SK-N-SH (cell line): ENCODE measurements around the gene SEC62. TPM values are rescaled to one million over a fixed set of nuclear protein-coding genes. Genes with fewer than 3 reads are reported as not detected.

Experiments used
- CTCF ChIA-PET: fragments of 300-600, 350-600 bp; formaldehyde crosslinking; extraction: SDS; loops from one replicate; lab custom pipeline; 2021; lab: Yijun Ruan, JAX
- POLR2A ChIA-PET: fragments of 350-600 bp; sonication (Branson Sonifier 250); formaldehyde crosslinking; extraction: SDS; loops from one replicate; lab custom pipeline; 2020; ENCODE audit warnings: antibody characterized with exemption, inconsistent platforms; lab: Yijun Ruan, JAX
- DNase-seq: peaks from one replicate; pipeline ENCODE4 v3.0.0; 2012
- H2AFZ ChIP-seq: fragments of 200-600 bp; sonication (generic); 2 replicates; pipeline ENCODE4 v1.8.1; 2016; ENCODE audit warnings: antibody characterized with exemption, mild to moderate bottlenecking, low read depth
- H3F3A ChIP-seq: fragments of 200-600 bp; sonication (generic); replicated peaks from 2 replicates; pipeline ENCODE3; 2016; ENCODE audit warnings: antibody characterized with exemption, mild to moderate bottlenecking; ENCODE audit not compliant: insufficient read depth
- H3K27ac ChIP-seq, 2 experiments: fragments of 200-500 bp in 1 of 2; fragments of 200-600 bp in 1 of 2; sonication (Bioruptor generic) in 1 of 2; sonication (generic), shearing (Covaris generic) in 1 of 2; 2 replicates each; pipeline versions ENCODE4 v1.5.1 to v1.6.1; 2014 to 2016; ENCODE audit warnings: low read depth in 2 of 2, inconsistent platforms in 1 of 2, low read length in 1 of 2, mild to moderate bottlenecking in 1 of 2, mixed read lengths in 1 of 2
- H3K27me3 ChIP-seq: fragments of 200-600 bp; sonication (generic), shearing (Covaris generic); 2 replicates; pipeline ENCODE4 v1.6.1; 2016; ENCODE audit warnings: mixed run types; ENCODE audit not compliant: insufficient read depth
- H3K36me3 ChIP-seq, 2 experiments: fragments of 200-500 bp in 1 of 2; fragments of 200-600 bp in 1 of 2; sonication (Bioruptor generic) in 1 of 2; sonication (generic) in 1 of 2; replicated peaks in 1 of 2; 2 replicates each; pipeline versions ENCODE3 to v1.5.1; 2014 to 2016; ENCODE audit warnings: low read length in 1 of 2, mild to moderate bottlenecking in 1 of 2; ENCODE audit not compliant: insufficient read depth in 2 of 2, control insufficient read depth in 1 of 2
- H3K4me1 ChIP-seq, 2 experiments: fragments of 200-500 bp in 1 of 2; fragments of 200-600 bp in 1 of 2; sonication (Bioruptor generic) in 1 of 2; sonication (generic), shearing (Covaris generic) in 1 of 2; 2 replicates each; pipeline versions ENCODE4 v1.5.1 to v1.6.1; 2014 to 2016; ENCODE audit warnings: low read depth in 1 of 2, low read length in 1 of 2, mixed run types in 1 of 2; ENCODE audit not compliant: insufficient read depth in 2 of 2, control insufficient read depth in 1 of 2
- H3K4me2 ChIP-seq: fragments of 200-600 bp; sonication (generic), shearing (Covaris generic); 2 replicates; pipeline ENCODE4 v1.6.1; 2017; ENCODE audit warnings: mixed run types
- H3K4me3 ChIP-seq, 2 experiments: fragments of 200-500 bp in 1 of 2; fragments of 200-600 bp in 1 of 2; sonication (Bioruptor generic) in 1 of 2; sonication (generic), shearing (Covaris generic) in 1 of 2; 2 replicates each; pipeline versions ENCODE4 v1.5.1 to v1.8.1; 2014 to 2016; ENCODE audit warnings: low read depth in 2 of 2, inconsistent platforms in 1 of 2, low read length in 1 of 2, mild to moderate bottlenecking in 1 of 2, mixed read lengths in 1 of 2, moderate library complexity in 1 of 2
- H3K79me2 ChIP-seq: fragments of 200-600 bp; sonication (generic); 2 replicates; pipeline ENCODE4 v1.8.1; 2017; ENCODE audit warnings: mild to moderate bottlenecking; ENCODE audit not compliant: insufficient read depth
- H3K9ac ChIP-seq: fragments of 200-600 bp; sonication (generic); 2 replicates; pipeline ENCODE4 v1.6.1; 2017; ENCODE audit warnings: mixed run types
- H3K9me2 ChIP-seq: fragments of 200-600 bp; sonication (generic); 2 replicates; pipeline ENCODE4 v1.6.1; 2017; ENCODE audit warnings: mixed run types
- H3K9me3 ChIP-seq: fragments of 200-600 bp; sonication (generic); 2 replicates; pipeline ENCODE4 v1.6.1; 2017; ENCODE audit warnings: mixed run types, mild to moderate bottlenecking, moderate library complexity
- H4K20me1 ChIP-seq: fragments of 200-600 bp; sonication (generic); 2 replicates; pipeline ENCODE4 v1.6.1; 2017; ENCODE audit warnings: mild to moderate bottlenecking, mixed run types; ENCODE audit not compliant: insufficient read depth
- CTCF ChIP-seq: fragments of 200-600 bp; sonication (generic); IDR thresholded peaks from 2 replicates; pipeline ENCODE4 v1.6.1; 2017; ENCODE audit warnings: antibody characterized with exemption, mild to moderate bottlenecking, moderate library complexity
- ELF1 ChIP-seq: IDR thresholded peaks from 2 replicates; pipeline ENCODE4 v1.4.0; 2012
- EP300 ChIP-seq, 2 experiments: IDR thresholded peaks; 2 replicates each; pipeline versions ENCODE4 v1.4.0 to v1.6.1; 2012; ENCODE audit warnings: borderline replicate concordance in 1 of 2, low read depth in 1 of 2, low read length in 1 of 2
- FOSL2 ChIP-seq: IDR thresholded peaks from 2 replicates; pipeline ENCODE4 v1.4.0; 2012; ENCODE audit warnings: low read depth, mild to moderate bottlenecking, moderate library complexity, borderline replicate concordance
- FOXJ3 ChIP-seq: sonication (generic); formaldehyde crosslinking; IDR thresholded peaks from 2 replicates; pipeline ENCODE4 v1.5.1; 2020; ENCODE audit warnings: mild to moderate bottlenecking, missing genetic modification reagents
- FOXM1 ChIP-seq: IDR thresholded peaks from 2 replicates; pipeline ENCODE4 v1.4.0; 2012; ENCODE audit warnings: low read depth, mild to moderate bottlenecking
- GABPA ChIP-seq: IDR thresholded peaks from 2 replicates; pipeline ENCODE4 v1.4.0; 2012; ENCODE audit warnings: low read depth, mild to moderate bottlenecking
- IRF3 ChIP-seq: fragments of 150-350 bp; IDR thresholded peaks from 2 replicates; pipeline ENCODE4 v1.6.1; 2016; ENCODE audit warnings: mild to moderate bottlenecking, low read depth, low read length
- JUND ChIP-seq: IDR thresholded peaks from 2 replicates; pipeline ENCODE4 v1.4.0; 2012
- MAX ChIP-seq: IDR thresholded peaks from 2 replicates; pipeline ENCODE4 v1.4.0; 2012; ENCODE audit warnings: low read depth
- MXI1 ChIP-seq: IDR thresholded peaks from 2 replicates; pipeline ENCODE4 v1.6.1; 2012; ENCODE audit warnings: mild to moderate bottlenecking, low read depth, low read length, improper control_type of control experiment
- NFIC ChIP-seq: IDR thresholded peaks from 2 replicates; pipeline ENCODE4 v1.4.0; 2012; ENCODE audit warnings: borderline replicate concordance
- NRF1 ChIP-seq: IDR thresholded peaks from 2 replicates; pipeline ENCODE4 v1.6.1; 2012; ENCODE audit warnings: low read depth, mild to moderate bottlenecking, low read length
- POLR2AphosphoS5 ChIP-seq: IDR thresholded peaks from 2 replicates; pipeline ENCODE4 v1.6.1; 2012; ENCODE audit warnings: low read depth, low read length
- RCOR1 ChIP-seq: fragments of 150-350 bp; IDR thresholded peaks from 2 replicates; pipeline ENCODE4 v1.6.1; 2017; ENCODE audit warnings: antibody characterized with exemption, low read length
- REST ChIP-seq: IDR thresholded peaks from 2 replicates; pipeline ENCODE4 v1.6.1; 2012; ENCODE audit warnings: mild to moderate bottlenecking, low read depth, low read length, moderate library complexity
- RFX5 ChIP-seq: IDR thresholded peaks from 2 replicates; pipeline ENCODE4 v1.6.1; 2012; ENCODE audit warnings: mild to moderate bottlenecking, improper control_type of control experiment, low read length
- RXRA ChIP-seq: IDR thresholded peaks from 2 replicates; pipeline ENCODE4 v1.4.0; 2012; ENCODE audit warnings: low read depth, mild to moderate bottlenecking, borderline replicate concordance
- SIN3A ChIP-seq: IDR thresholded peaks from 2 replicates; pipeline ENCODE4 v1.6.1; 2012; ENCODE audit warnings: low read depth, mild to moderate bottlenecking, low read length, moderate library complexity, borderline replicate concordance
- SMC3 ChIP-seq: IDR thresholded peaks from 2 replicates; pipeline ENCODE4 v1.6.1; 2012; ENCODE audit warnings: low read depth, low read length, improper control_type of control experiment
- USF1 ChIP-seq: IDR thresholded peaks from 2 replicates; pipeline ENCODE4 v1.4.0; 2012; ENCODE audit warnings: low read depth, borderline replicate concordance
- WGBS: methylation state at CpG from one replicate; pipeline ENCODE4 v1.1.6; 2017; ENCODE audit warnings: low lambda C conversion rate; 5-methylcytosine and 5-hydroxymethylcytosine counted together
- polyA plus RNA-seq, 3 experiments: library from polyadenylated mRNA; depleted of rRNA; stranded (reverse); fragments of >200 nt; gene quantifications; 2 replicates each; pipeline ENCODE4 v1.2.3, GENCODE V29; 2012

SEC62 gene
- polyA plus RNA-seq, 1 of the 3 experiments (the other 2 are of a cell fraction), result 15.0 TPM

GRCh38 chr3:169993761-169994160, 27.2 kb downstream of the SEC62 start:
- Histone ChIP-seq H3K36me3 (peaks cover 60 to 65% of the 10 kb centered on the region in 2 experiments), H3K9me2 (no peaks in the 10 kb centered on the region), H3K79me2 (no peaks in the 10 kb centered on the region), H3K4me3 (no peak overlapping the region), H2AFZ (no peak overlapping the region), H3K27ac (no peak overlapping the region), H3K27me3 (no peaks in the 10 kb centered on the region), H3K4me1 (no peaks in the 10 kb centered on the region), H4K20me1 (no peaks in the 10 kb centered on the region), H3F3A (peaks cover 3% of the 10 kb centered on the region), H3K9me3 (no peaks in the 10 kb centered on the region), H3K4me2 (no peak overlapping the region), H3K9ac (no peak overlapping the region)
- ChIA-PET CTCF (no interaction called here), POLR2A (no interaction called here)
- TF ChIP-seq GABPA, result no peak
- TF ChIP-seq IRF3, result no peak
- TF ChIP-seq CTCF, result no peak
- TF ChIP-seq NFIC, result no peak
- TF ChIP-seq MAX, result no peak
- TF ChIP-seq EP300 (IDR thresholded peaks at IDR 0.05; ENCODE audit: borderline replicate concordance in 1 of 2, low read depth in 1 of 2, low read length in 1 of 2), result no peak
- TF ChIP-seq SIN3A, result no peak
- no peak for TF ChIP-seq MXI1
- TF ChIP-seq USF1, result no peak
- TF ChIP-seq JUND, result no peak
- no peak for TF ChIP-seq RXRA
- TF ChIP-seq RCOR1, result no peak
- no peak for TF ChIP-seq FOXJ3
- no peak for TF ChIP-seq SMC3
- no peak for TF ChIP-seq RFX5
- no peak for DNase-seq
- 100% methylated on average over 3 of the region's 3 CpGs for WGBS

GRCh38 chr3:169996063-169996462, 29.5 kb downstream of the SEC62 start:
- H4K20me1 ChIP-seq, result no peaks in the 10 kb centered on the region
- ChIA-PET CTCF (interaction anchor here (0.6 to 0.7 kb wide), 2 partner anchors 29 to 471 kb away, joined by 3 read pairs; no protein-coding TSS in a partner anchor), POLR2A (no interaction called here)
- no peak for TF ChIP-seq NFIC
- no peak for TF ChIP-seq NRF1
- no peak for TF ChIP-seq JUND
- no peak for TF ChIP-seq ELF1
- no peak for TF ChIP-seq FOXM1
- TF ChIP-seq FOSL2, result no peak
- no peak for TF ChIP-seq REST
- TF ChIP-seq POLR2AphosphoS5, result no peak
- no peak for TF ChIP-seq RCOR1
- no peak for TF ChIP-seq IRF3

More at GRCh38 chr3:169996063-169996462, 29.5 kb downstream of the SEC62 start:
- no peaks in the 10 kb centered on the region for H3K9me2 ChIP-seq
- no peak overlapping the region; a peak in 1 of 4 replicates for H3K27ac ChIP-seq
- H3K4me1 ChIP-seq, result no peaks in the 10 kb centered on the region
- H3K4me3 ChIP-seq, result no peak overlapping the region
- H3K9me3 ChIP-seq, result no peaks in the 10 kb centered on the region
- H3K27me3 ChIP-seq, result no peaks in the 10 kb centered on the region
- no peak overlapping the region for H2AFZ ChIP-seq
- H3K79me2 ChIP-seq, result no peaks in the 10 kb centered on the region
- DNase-seq, result no peak
- no peak overlapping the region for H3K4me2 ChIP-seq
- WGBS, result 100% methylated on average over 2 of the region's 2 CpGs
- H3F3A ChIP-seq, result peaks cover 3% of the 10 kb centered on the region
- H3K36me3 ChIP-seq, result peaks cover 44 to 48% of the 10 kb centered on the region in 2 experiments
- no peak overlapping the region for H3K9ac ChIP-seq
